Esophagus squamous epithelium (tissue), 4 donors: Measurements from ENCODE around the gene ADAMTSL1.

ENCODE experiments used
- CTCF ChIP-seq, 6 experiments: fragments of 450-650 bp in 4 of 6; fragments of 200-600 bp in 2 of 6; sonication (generic) in 2 of 6; IDR thresholded peaks; one replicate each; pipeline ENCODE4 v1.5.1; 2016 to 2019; ENCODE audit warnings: antibody characterized with exemption in 6 of 6, mild to moderate bottlenecking in 4 of 6, moderate library complexity in 4 of 6
- POLR2A ChIP-seq, 4 donors: fragments of 450-650 bp; IDR thresholded peaks; one replicate each; pipeline ENCODE4 v1.6.1; 2017; ENCODE audit warnings: antibody characterized with exemption in 4 of 4, mild to moderate bottlenecking in 4 of 4, moderate library complexity in 3 of 4

GRCh38 chr9:18721267-18721994 is 247.5 kb downstream of the ADAMTSL1 start:
- TF ChIP-seq CTCF (IDR thresholded peaks at IDR 0.05) (no peak), POLR2A (IDR thresholded peaks at IDR 0.05) (no peak)
